NCI-H345 (cell line): ENCODE data around the gene GRM5.
A peak's percentile ranks its signal among the peaks of the same experiment; 100 is the strongest.

Experiments
- DNase-seq: peaks from one replicate; lab custom pipeline; 2025; lab: John Stamatoyannopoulos, UW

The GRM5 gene

GRCh38 chr11:88618327-88619070, 447.3 kb downstream of the GRM5 start:
- DNase-seq, result no peak

GRCh38 chr11:88617226-88617625, 448.6 kb downstream of the GRM5 start:
- no peak for DNase-seq

GRCh38 chr11:88604260-88604659, 461.5 kb downstream of the GRM5 start:
- DNase-seq, result no peak

- no peak for DNase-seq
Observed at GRCh38 chr11:88603091-88603867, 462.5 kb downstream of the GRM5 start.

GRCh38 chr11:88597387-88597786, 468.4 kb downstream of the GRM5 start:
- DNase-seq, result no peak

GRCh38 chr11:88596786-88597185, 469.0 kb downstream of the GRM5 start:
- DNase-seq, result no peak

GRCh38 chr11:88594274-88594950, 471.4 kb downstream of the GRM5 start:
- no peak for DNase-seq

- no peak for DNase-seq
Observed at GRCh38 chr11:88590361-88590760, 475.4 kb downstream of the GRM5 start.

- DNase-seq, result no peak
Observed at GRCh38 chr11:88583251-88583650, 482.5 kb downstream of the GRM5 start.

GRCh38 chr11:88579466-88579865, 486.3 kb downstream of the GRM5 start:
- DNase-seq, result no peak

- DNase-seq, result no peak
Observed at GRCh38 chr11:88576741-88577140, 489.0 kb downstream of the GRM5 start.

- DNase-seq, result no peak
Observed at GRCh38 chr11:88575916-88576315, 489.9 kb downstream of the GRM5 start.

GRCh38 chr11:88569342-88569741, 496.4 kb downstream of the GRM5 start:
- no peak for DNase-seq

- no peak for DNase-seq
Observed at GRCh38 chr11:88555829-88556202, 510.0 kb downstream of the GRM5 start.

GRCh38 chr11:88555018-88555828, 510.6 kb downstream of the GRM5 start:
- DNase-seq, result no peak

GRCh38 chr11:88553204-88553603, 512.6 kb downstream of the GRM5 start:
- no peak for DNase-seq

- DNase-seq, result peak; percentile 27
Observed at GRCh38 chr11:88552379-88553062, 513.3 kb downstream of the GRM5 start.

GRCh38 chr11:88544656-88545280, 521.0 kb downstream of the GRM5 start:
- no peak for DNase-seq

- peak; percentile 46 for DNase-seq
Observed at GRCh38 chr11:88543902-88544655, 521.7 kb downstream of the GRM5 start.

- DNase-seq, result no peak
Observed at GRCh38 chr11:88541006-88541405, 524.8 kb downstream of the GRM5 start.
